Activated gamma-delta T cell treated with anti-CD3 and anti-CD28 coated beads, Interleukin-2, amount 50 U/mL, for 16 hours (primary cell): Measurements from ENCODE around the gene NFAM1.

Experiments
- DNase-seq: peaks from one replicate; pipeline ENCODE4 v3.0.0-alpha.2; 2020; ENCODE audit warnings: low read depth

The NFAM1 gene

GRCh38 chr22:42334875-42335512, 97.2 kb downstream of the NFAM1 start:
- DNase-seq = no peak

GRCh38 chr22:42333544-42333943, 98.7 kb downstream of the NFAM1 start:
- DNase-seq = no peak

GRCh38 chr22:42332089-42332488, 100.1 kb downstream of the NFAM1 start:
- no peak for DNase-seq

- DNase-seq = no peak
Measured at GRCh38 chr22:42331014-42331413, 101.2 kb downstream of the NFAM1 start.
